Upper lobe of left lung (tissue), 6 donors: ENCODE measurements around the gene ZMYND8. TPM values are rescaled to one million over a fixed set of nuclear protein-coding genes. Genes with fewer than 3 reads are reported as not detected.

Source experiments
- ATAC-seq, 2 donors: fragments of 200-7000 bp; cut with Tn5 transposase; one replicate each; pipeline ENCODE4 v1.9.1; 2022; ENCODE audit warnings: mild to moderate bottlenecking in 2 of 2, moderate library complexity in 2 of 2; ENCODE audit not compliant: low FRiP score in 2 of 2
- DNase-seq, 2 donors: peaks; one replicate each; pipeline ENCODE4 v3.0.0-alpha.2; 2019 to 2020
- H3K27ac ChIP-seq, 4 donors: fragments of 200-600 bp; sonication (generic); one replicate each; pipeline ENCODE4 v1.5.1; 2016 to 2019
- H3K27me3 ChIP-seq, 4 donors: fragments of 200-600 bp; sonication (generic); one replicate each; pipeline ENCODE4 v1.5.1; 2017 to 2019
- H3K36me3 ChIP-seq, 4 donors: fragments of 200-600 bp; sonication (generic); one replicate each; pipeline ENCODE4 v1.5.1; 2016 to 2019
- H3K4me1 ChIP-seq, 4 donors: fragments of 200-600 bp; sonication (generic); one replicate each; pipeline ENCODE4 v1.5.1; 2018 to 2019
- H3K4me3 ChIP-seq, 4 donors: fragments of 200-600 bp; sonication (generic); one replicate each; pipeline ENCODE4 v1.5.1; 2017 to 2019; ENCODE audit warnings: mild to moderate bottlenecking in 2 of 4, moderate library complexity in 1 of 4
- H3K9me3 ChIP-seq, 4 donors: fragments of 200-600 bp; sonication (generic); one replicate each; pipeline ENCODE4 v1.5.1; 2018 to 2019
- EP300 ChIP-seq, 4 donors: sonication (generic); formaldehyde crosslinking; IDR thresholded peaks; one replicate each; pipeline ENCODE4 v1.5.1; 2017; ENCODE audit warnings: antibody characterized with exemption in 4 of 4, control low read depth in 2 of 4
- POLR2A ChIP-seq, 4 donors: fragments of 450-650 bp; IDR thresholded peaks; one replicate each; pipeline ENCODE4 v1.5.1; 2016 to 2017; ENCODE audit warnings: antibody characterized with exemption in 4 of 4, mild to moderate bottlenecking in 2 of 4
- POLR2AphosphoS5 ChIP-seq, 2 donors: sonication (generic); formaldehyde crosslinking; IDR thresholded peaks; one replicate each; pipeline ENCODE4 v1.5.1; 2017; ENCODE audit warnings: antibody characterized with exemption in 2 of 2
- WGBS, 2 donors: methylation state at CpG; one replicate each; pipeline ENCODE4 v1.1.5; 2017 to 2018; 5-methylcytosine and 5-hydroxymethylcytosine counted together
- small RNA-seq, 4 donors: library from RNA; depleted of rRNA; stranded (forward); fragments of <200 nt; gene quantifications; one replicate each; pipeline ENCODE3, GENCODE V24; 2016
- total RNA-seq, 6 donors: library from RNA; depleted of rRNA in 4 of 6; stranded (reverse); fragments of >200 nt in 4 of 6; gene quantifications; one replicate each; pipeline versions ENCODE4 v1.1.0 to v1.2.1, GENCODE V29; 2016 to 2021
- TF ChIP-seq, protein P1 (sequence below), 6 experiments: fragments of 450-650 bp in 4 of 6; fragments of 200-600 bp in 2 of 6; sonication (generic) in 2 of 6; IDR thresholded peaks; one replicate each; pipeline ENCODE4 v1.5.1; 2016 to 2019; ENCODE audit warnings: antibody characterized with exemption in 6 of 6
- donor health status: DM: no; HTN: no; CAD: no; lungs with moderate emphysema.
- donor health status: DM: no; HTN: yes; CAD: no; lungs with severe emphysema.

Gene ZMYND8
- total RNA-seq, 6 donors from 2014 or later = 24.6 to 120 (median 51.8) TPM

DNA sequence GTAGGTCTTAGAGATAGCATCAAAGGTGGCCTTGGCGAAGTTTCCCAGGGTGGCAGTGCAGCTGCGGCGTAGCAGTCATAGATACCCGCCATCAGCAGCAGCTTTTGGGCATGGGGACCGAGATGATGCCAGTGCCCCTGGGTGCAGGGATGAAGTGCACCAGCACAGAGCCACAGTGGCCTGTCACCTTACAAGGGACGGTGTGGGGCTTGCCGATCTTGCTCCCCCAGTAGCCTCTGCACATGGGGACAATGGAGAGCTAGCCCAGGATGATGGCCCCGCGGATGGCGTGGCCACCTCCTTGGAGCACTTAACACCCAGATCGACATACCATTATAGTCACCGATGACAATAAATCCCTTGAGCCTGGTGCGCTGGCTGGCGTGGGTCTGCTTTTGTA, 195.5 kb downstream of the ZMYND8 start:
- no peak overlapping the region for H3K4me3 ChIP-seq
- no peaks in the 10 kb centered on the region for H3K36me3 ChIP-seq
- no peak for ATAC-seq
- peaks cover 0 to 4% (median 0%) of the 10 kb centered on the region in 4 donors for H3K4me1 ChIP-seq
- H3K27me3 ChIP-seq = no peaks in the 10 kb centered on the region
- H3K9me3 ChIP-seq = no peaks in the 10 kb centered on the region
- no peak for TF ChIP-seq EP300 (IDR thresholded peaks at IDR 0.05)
- no peak overlapping the region for H3K27ac ChIP-seq
- DNase-seq = peak in 1 of 2 donors; percentile 57
- 85 to 88% methylated on average over 5 to 13 of the region's 14 CpGs for WGBS, 2 donors

DNA sequence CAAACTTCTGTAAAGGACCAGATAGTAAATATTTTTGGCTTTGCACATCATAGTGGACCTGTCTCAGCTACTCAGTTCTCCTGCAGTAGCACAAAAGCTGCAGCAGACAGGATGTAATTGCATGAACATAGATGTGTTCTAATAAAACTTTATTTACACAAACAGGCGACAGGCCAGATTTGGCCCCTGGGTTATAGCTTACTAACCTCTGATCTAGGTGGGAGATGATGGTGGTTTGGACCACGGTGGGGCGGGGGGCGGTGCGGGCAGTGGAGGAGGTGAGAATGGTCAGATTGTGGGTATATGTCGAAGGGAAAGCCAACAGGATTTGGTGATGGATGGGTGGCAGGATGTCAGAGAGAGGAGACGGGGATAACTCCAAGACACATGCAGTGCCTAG, 196.3 kb downstream of the ZMYND8 start:
- Histone ChIP-seq H3K4me1 (peaks cover 0 to 4% (median 0%) of the 10 kb centered on the region in 4 donors), H3K4me3 (no peak overlapping the region), H3K36me3 (no peaks in the 10 kb centered on the region), H3K27me3 (no peaks in the 10 kb centered on the region), H3K27ac (no peak overlapping the region), H3K9me3 (no peaks in the 10 kb centered on the region)
- TF ChIP-seq, protein P1, sequence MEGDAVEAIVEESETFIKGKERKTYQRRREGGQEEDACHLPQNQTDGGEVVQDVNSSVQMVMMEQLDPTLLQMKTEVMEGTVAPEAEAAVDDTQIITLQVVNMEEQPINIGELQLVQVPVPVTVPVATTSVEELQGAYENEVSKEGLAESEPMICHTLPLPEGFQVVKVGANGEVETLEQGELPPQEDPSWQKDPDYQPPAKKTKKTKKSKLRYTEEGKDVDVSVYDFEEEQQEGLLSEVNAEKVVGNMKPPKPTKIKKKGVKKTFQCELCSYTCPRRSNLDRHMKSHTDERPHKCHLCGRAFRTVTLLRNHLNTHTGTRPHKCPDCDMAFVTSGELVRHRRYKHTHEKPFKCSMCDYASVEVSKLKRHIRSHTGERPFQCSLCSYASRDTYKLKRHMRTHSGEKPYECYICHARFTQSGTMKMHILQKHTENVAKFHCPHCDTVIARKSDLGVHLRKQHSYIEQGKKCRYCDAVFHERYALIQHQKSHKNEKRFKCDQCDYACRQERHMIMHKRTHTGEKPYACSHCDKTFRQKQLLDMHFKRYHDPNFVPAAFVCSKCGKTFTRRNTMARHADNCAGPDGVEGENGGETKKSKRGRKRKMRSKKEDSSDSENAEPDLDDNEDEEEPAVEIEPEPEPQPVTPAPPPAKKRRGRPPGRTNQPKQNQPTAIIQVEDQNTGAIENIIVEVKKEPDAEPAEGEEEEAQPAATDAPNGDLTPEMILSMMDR (IDR thresholded peaks at IDR 0.05) = no peak
- no peak for TF ChIP-seq EP300 (IDR thresholded peaks at IDR 0.05)
- TF ChIP-seq POLR2AphosphoS5 (IDR thresholded peaks at IDR 0.05) = no peak
- no peak for TF ChIP-seq POLR2A (IDR thresholded peaks at IDR 0.05)
- WGBS, 2 donors = 87 to 91% methylated on average over 7 of the region's 7 CpGs
- DNase-seq = peak in 1 of 2 donors; percentile 55
- no peak for ATAC-seq

Small RNA genes lying within 50 kb of the gene (small RNA-seq; reads per million reads assigned to genes)
- 0 reads per million in 4 donors for gene MIR3616

Other genes starting within 250 kb of the ZMYND8 start
- 10 to 100 TPM; 27.9 to 54.7 (median 38.9) TPM for gene NCOA3, start 145.2 kb upstream of the ZMYND8 start, total RNA-seq